ENCODE measurements around the gene TXNDC11. TPM values are rescaled to one million over a fixed set of nuclear protein-coding genes. Genes with fewer than 3 reads are reported as not detected.
A peak's percentile ranks its signal among the peaks of the same experiment; 100 is the strongest.

The TXNDC11 gene
- total RNA-seq, 1 donor from 2014 or later = 19.6 TPM

DNA sequence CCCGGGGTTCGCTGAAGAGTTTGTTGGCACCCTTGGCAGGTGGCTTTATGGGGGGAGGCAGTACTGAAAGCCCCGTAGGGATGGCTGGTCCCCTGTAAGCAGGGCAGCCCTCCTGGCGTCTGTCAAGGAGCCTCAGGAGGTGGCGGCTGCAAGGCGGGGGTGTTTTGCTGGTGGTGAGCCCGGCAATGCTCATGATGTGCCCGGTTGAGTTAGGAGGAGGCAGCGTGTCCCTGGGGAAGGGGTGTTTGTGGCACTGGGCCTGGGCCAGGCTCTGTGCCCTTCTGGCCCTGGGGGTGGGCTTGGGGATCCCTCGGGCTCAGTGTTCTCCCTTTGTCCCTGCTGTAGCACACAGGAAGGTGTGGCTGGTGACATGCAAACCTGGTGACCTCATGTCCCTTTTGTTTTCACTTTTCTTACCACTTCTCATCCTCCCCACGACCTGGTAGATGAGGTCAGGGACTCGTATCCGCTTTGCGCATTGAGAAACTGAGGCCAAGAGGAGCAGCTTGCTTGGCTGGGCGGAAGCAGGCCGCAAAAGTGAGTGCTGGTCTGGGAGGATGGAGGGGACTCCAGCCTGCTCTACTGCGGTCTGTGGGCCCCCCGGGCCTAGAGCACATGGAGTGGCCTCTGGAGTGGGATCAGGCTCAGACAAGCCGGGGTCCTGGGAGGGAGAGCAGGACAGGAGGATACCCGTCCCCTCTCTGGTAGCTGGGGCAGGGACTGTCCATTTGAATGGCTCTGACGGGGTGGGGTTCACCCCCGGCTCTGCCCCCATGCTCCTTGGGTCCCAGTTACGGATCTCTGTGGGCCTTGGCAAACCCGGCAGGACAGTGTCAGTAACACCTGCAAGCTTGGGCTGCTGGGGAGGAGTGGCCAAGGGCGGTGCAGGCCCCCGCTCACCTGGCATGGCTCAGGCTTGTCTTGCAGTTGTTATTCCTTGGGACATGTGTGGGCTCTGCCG lies 72.2 kb downstream of the TXNDC11 start:
- TF ChIP-seq, protein P1, sequence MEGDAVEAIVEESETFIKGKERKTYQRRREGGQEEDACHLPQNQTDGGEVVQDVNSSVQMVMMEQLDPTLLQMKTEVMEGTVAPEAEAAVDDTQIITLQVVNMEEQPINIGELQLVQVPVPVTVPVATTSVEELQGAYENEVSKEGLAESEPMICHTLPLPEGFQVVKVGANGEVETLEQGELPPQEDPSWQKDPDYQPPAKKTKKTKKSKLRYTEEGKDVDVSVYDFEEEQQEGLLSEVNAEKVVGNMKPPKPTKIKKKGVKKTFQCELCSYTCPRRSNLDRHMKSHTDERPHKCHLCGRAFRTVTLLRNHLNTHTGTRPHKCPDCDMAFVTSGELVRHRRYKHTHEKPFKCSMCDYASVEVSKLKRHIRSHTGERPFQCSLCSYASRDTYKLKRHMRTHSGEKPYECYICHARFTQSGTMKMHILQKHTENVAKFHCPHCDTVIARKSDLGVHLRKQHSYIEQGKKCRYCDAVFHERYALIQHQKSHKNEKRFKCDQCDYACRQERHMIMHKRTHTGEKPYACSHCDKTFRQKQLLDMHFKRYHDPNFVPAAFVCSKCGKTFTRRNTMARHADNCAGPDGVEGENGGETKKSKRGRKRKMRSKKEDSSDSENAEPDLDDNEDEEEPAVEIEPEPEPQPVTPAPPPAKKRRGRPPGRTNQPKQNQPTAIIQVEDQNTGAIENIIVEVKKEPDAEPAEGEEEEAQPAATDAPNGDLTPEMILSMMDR (IDR thresholded peaks at IDR 0.05; ENCODE audit: unreplicated experiment) = no peak
- peak overlapping the region; percentile 75 for H3K27ac Mint-ChIP-seq (ENCODE audit: unreplicated experiment)
- H3K36me3 Mint-ChIP-seq (ENCODE audit: low read depth, unreplicated experiment) = peaks cover 4% of the 10 kb centered on the region
- DNase-seq (ENCODE audit: low spot score) = no peak
- H3K9me3 Mint-ChIP-seq (ENCODE audit: unreplicated experiment) = no peaks in the 10 kb centered on the region
- H3K4me3 Mint-ChIP-seq (ENCODE audit: unreplicated experiment) = peak overlapping the region; percentile 93
- peaks cover 30% of the 10 kb centered on the region for H3K27me3 Mint-ChIP-seq (ENCODE audit: unreplicated experiment)
- peaks cover 67% of the 10 kb centered on the region for H3K4me1 Mint-ChIP-seq (ENCODE audit: unreplicated experiment)

DNA sequence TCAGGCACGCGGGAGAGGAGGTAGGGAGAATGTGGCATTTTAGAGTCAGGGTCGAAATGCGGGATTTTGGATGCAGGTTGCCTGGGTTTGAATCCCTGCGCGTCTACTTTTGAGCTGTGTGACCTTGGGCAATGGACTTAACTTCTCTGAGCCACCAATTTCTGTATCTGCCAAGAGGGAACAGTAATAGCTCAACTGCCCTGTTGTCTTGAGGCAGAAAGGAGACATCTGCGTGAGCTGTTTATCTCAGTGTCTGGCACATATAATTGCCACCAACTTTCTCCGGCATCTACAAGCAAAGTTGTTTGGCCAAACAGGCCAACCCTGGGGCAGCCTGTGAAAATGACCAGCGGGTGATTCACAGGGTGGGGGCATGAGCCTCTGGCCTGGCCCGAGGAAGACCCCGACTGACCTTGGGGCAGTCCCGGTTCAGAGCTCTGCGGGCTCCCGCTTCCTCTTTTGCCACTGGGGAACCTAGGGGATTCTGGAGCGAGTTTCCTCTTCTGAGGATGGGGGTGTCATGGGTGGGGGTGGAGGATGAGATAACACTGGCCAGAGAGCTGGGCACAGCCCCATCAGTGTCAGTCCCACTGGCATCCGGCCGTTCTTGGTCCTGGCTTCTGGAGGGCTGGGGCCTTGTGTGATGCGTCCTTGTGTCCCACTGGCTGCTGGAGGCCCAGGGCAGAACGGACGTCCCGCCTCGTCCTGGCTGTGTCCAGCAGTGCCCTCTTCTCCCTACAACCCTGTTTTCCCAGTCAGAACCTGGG lies 73.1 kb downstream of the TXNDC11 start:
- no peaks in the 10 kb centered on the region for H3K36me3 Mint-ChIP-seq (ENCODE audit: low read depth, unreplicated experiment)
- H3K27me3 Mint-ChIP-seq (ENCODE audit: unreplicated experiment) = peaks cover 28% of the 10 kb centered on the region
- TF ChIP-seq, protein P1 (IDR thresholded peaks at IDR 0.05; ENCODE audit: unreplicated experiment) = no peak
- H3K4me3 Mint-ChIP-seq (ENCODE audit: unreplicated experiment) = peak overlapping the region; percentile 93
- H3K9me3 Mint-ChIP-seq (ENCODE audit: unreplicated experiment) = no peaks in the 10 kb centered on the region
- peaks cover 65% of the 10 kb centered on the region for H3K4me1 Mint-ChIP-seq (ENCODE audit: unreplicated experiment)
- no peak for DNase-seq (ENCODE audit: low spot score)
- peak overlapping the region; percentile 75 for H3K27ac Mint-ChIP-seq (ENCODE audit: unreplicated experiment)

DNA sequence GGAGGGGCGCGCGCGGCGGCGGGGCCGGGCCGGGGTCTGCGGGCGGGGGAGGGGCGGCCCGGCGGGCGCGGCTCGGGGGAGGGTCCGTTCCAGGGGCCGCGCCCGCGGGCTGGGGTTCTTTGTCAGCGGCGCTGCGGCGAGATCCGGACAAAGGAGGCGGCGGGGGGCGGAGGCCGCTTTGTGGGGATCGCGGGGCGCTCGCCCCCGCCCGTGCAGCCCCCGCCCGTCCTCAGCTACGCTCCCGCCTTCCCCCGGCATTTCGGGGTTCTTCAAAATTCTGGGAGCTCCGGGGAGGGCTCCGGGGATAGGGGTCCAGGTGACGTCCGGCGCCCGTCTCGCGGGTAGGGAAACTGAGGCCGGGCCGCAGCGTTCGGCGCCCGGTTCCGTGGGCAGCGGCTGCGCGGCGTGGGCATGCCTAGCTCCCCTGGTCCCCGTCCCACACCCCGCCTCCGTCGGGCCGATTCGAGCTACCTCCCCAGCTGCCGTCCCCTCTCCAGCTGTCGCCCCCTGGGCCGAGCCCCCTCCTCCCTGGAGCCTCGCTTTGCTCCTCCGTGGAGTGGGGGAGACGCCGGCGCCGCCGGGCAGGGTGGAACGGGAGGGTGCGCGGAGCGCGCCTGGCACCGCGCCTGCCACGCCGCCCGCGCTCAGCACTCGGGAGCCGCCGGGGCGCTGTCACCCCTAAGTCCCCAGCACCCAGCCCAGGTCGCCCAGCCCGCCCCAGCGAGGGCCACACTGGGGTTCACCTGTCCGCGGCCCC lies 73.9 kb downstream of the TXNDC11 start:
- peaks cover 69% of the 10 kb centered on the region for H3K4me1 Mint-ChIP-seq (ENCODE audit: unreplicated experiment)
- H3K4me3 Mint-ChIP-seq (ENCODE audit: unreplicated experiment) = peak overlapping the region; percentile 93
- no peaks in the 10 kb centered on the region for H3K36me3 Mint-ChIP-seq (ENCODE audit: low read depth, unreplicated experiment)
- no peaks in the 10 kb centered on the region for H3K9me3 Mint-ChIP-seq (ENCODE audit: unreplicated experiment)
- no peak overlapping the region for H3K27ac Mint-ChIP-seq (ENCODE audit: unreplicated experiment)
- TF ChIP-seq, protein P1 (IDR thresholded peaks at IDR 0.05; ENCODE audit: unreplicated experiment) = no peak
- peaks cover 28% of the 10 kb centered on the region for H3K27me3 Mint-ChIP-seq (ENCODE audit: unreplicated experiment)
- DNase-seq (ENCODE audit: low spot score) = peak; percentile 35

DNA sequence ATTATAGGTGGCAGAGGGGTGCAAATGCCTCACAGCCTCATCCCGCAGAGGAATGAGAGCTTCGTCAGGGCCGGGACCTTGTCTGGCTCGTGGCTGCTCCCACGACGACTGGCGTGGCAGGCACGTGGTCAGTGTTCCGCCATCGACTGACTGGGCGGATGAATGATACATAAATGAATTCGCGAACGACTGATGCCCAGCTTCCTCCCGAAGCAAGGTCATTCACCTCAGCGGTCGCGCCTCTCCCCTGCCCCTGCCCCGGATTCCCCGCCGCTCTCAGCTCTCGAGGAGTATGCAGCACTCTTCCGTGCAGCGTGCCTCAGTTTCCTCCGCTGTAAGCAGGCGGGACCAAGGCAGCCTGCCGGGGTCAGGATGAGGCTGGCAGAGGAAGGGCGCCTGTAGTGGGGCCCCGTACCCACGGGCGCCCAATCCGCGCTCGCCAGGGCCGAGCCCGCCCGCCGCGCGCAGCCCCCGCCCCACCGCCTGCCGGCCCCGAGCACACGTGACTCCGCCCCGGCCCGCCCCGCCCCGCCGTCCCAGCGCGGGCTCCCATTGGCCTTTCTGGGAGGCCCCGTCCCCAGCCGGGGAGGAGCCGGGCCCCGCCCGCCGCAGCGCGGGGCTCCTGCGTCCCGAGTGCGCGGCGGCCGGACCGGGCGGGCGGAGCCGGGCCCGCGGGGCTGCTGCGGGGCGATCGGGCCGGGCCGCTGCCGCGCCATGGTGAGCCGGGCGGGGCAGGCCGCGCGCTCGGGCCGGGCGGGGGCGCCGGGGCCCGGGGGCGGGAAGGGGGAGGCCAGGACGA lies 74.6 kb downstream of the TXNDC11 start, which contains the start of gene SNN:
Gene SNN, plus strand, starts transcription at position 632 of the 799 bp plus-strand sequence. CDS start 7,605 bp downstream, outside the sequence.
- peak within 1 kb of the TSS; percentile 93 for H3K4me3 Mint-ChIP-seq (ENCODE audit: unreplicated experiment)
- TF ChIP-seq, protein P1 (IDR thresholded peaks at IDR 0.05; ENCODE audit: unreplicated experiment) = no peak
- no peaks in the 10 kb centered on the region for H3K36me3 Mint-ChIP-seq (ENCODE audit: low read depth, unreplicated experiment)
- peaks cover 27% of the 10 kb centered on the region for H3K27me3 Mint-ChIP-seq (ENCODE audit: unreplicated experiment)
- no peaks in the 10 kb centered on the region for H3K9me3 Mint-ChIP-seq (ENCODE audit: unreplicated experiment)
- DNase-seq (ENCODE audit: low spot score) = peak; percentile 94
- peaks cover 62% of the 10 kb centered on the region for H3K4me1 Mint-ChIP-seq (ENCODE audit: unreplicated experiment)
- peak within 1 kb of the TSS; percentile 75 for H3K27ac Mint-ChIP-seq (ENCODE audit: unreplicated experiment)
